Measurements from ENCODE around the gene ABCA12.

ABCA12 gene

DNA sequence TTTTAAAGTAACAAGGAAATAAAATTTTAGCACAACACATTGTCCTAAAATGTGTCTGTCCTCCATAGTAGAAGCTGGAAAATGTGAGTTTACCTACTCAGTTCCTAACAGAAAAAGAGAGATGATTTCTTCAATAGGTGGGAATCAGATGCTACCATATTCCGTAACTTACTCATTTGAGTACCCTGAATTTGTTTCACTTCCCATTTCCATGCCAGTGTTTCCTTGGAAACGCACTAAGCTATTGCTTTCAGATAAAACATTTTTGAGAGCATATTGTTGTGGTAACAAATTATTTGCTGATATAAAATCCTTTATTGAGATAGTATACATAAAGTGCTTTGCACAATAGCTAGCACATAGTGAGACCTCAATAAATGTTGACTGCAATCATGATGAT, 191.5 kb downstream of the ABCA12 start:
- no peak for DNase-seq

DNA sequence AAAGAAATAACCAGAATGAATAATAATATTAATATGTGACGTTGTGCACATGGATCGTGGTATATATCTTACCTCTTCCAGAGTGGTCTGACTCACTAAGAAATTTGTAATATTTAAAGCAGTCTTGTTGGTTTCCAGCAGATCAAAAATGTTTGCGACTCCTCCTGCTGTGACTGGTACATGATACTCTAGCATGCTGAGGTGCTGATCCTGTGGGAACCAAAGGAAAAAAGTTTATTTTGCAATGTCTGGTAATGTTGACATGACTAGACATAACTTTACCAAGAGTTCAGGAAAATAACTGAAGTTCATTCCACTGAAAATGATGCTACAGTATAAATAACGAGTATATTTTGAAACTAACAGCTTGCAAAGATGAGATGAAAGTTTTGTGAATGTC, 204.4 kb downstream of the ABCA12 start:
- DNase-seq = no peak

DNA sequence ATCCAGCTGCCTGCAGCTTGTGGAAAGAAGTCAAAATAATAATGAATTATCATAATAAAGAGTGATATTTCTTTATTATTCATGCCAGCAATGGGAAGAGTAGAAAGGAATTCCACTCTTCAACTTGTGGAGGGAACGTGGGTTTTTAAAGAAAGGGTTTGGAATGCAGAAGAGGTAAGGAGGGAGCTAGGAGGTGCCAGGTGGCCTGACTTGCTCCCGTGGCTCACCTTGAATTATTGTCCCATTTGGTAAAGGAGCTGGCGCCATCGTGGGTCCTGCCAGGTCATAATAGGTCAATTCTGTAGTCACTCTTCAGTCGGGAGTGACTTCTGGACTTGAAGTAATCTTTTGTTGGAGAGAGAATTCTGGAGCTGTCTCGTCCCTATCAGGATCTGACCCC, 233.8 kb downstream of the ABCA12 start:
- DNase-seq = no peak

DNA sequence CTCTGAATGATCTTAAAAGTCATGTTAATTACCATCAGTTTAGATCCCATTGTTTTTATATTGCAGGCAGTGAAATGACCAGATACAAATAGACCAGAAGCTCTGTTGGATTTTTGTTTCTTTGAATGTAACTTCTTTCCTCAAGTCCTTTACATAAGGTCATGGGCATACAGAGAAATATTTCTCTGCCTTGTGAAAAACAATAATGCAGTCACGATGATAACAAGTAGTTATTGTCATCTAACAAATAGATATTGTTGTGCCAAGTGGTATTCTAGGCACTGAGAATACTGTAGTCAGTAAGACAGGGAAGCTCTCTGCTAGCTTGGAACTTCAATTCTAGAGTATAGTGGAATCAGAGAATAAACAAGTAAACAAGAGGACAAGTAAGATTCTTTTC, 234.2 kb downstream of the ABCA12 start:
- no peak for DNase-seq

DNA sequence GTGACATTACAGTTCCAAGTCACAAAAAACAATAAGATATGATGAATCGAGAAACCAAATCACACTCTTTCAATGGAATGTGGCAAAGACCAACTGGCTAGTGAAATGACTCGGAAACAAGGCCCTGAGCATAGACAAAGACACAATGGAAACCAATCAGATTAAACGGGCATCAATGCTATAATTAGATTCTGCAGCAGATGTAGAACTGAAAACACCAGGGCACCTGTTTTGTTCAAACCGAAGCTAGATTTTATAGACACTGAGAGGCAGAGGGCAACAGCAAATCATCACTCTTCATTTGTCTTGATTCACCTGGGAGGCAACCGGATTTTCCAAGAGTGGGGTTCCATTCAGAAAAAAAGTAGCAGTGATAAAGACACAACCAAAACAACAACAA, 236.1 kb downstream of the ABCA12 start:
- DNase-seq = no peak

DNA sequence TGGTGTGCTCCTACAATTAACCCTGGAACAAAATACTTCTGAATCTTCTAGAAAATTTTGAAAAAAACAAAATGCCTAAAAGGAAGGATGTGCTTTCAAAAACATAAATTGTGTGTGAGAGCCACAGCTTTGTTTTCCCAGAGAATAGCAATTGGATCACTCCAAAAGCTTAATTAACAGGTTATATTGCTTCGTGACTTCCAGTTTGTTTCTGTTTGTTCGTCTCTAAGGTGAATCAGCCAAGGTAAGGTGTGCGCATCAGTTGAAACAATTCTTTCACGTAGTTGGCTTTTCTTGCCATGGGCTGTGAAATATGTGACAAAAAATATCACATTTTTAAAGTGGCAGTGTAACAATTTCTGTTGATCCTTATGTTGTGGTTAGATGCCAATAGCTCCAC, 238.7 kb downstream of the ABCA12 start:
- DNase-seq = no peak

DNA sequence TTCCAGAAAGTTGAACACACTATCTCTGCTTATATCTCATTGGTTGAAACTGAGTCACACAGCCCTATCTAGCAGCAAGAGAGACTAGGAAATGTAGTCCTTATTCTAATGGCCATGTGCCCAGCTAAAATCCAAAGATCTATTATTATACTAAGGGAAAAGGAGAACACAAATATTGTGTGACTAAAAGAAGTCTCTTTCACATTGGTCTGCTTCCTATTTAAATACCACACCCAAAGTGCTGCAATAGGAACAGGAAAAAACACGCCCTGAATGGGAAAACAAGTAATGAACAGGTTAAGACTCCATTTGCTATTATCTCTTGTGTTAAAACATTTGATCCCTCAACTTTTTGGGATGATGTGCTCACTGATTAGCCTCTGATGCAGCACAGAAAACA, 242.2 kb downstream of the ABCA12 start:
- no peak for DNase-seq

DNA sequence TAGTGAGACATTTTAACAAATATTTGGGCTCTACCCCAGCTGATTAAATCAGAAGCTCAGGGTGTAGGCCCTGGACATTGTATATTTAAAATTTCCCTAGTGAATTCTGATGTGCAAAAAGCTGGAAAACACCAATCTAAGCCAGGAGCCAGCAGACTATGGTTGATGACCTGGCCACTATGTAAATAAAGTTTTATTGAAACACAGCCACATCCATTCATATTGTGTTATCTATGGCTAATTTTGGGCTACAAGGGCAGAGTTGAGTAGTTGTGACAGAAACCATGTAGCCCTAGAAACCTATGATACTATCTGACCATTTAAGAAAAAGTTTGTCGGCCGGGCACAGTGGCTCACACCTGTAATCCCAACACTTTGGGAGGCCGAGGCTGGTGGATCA, 243.0 kb downstream of the ABCA12 start:
- DNase-seq = no peak

DNA sequence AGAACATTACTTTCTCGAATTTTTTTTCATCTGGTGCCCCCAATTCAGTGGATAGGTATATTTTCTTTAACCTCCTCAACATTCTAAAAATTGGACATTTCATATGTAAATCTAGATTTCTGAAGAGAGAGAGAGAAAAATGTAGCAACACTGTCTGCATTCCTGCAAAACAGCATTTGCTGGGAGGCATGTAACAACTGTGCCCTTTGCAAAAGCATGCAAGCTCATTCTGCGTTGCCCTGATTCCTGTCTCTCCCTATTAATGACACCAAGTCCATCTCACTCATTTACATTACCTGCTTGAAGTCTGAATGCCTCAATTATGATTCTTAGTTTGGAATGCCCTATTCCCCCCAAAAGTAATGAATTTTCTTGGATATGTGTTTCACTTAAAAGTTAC, 249.1 kb downstream of the ABCA12 start:
- no peak for DNase-seq

DNA sequence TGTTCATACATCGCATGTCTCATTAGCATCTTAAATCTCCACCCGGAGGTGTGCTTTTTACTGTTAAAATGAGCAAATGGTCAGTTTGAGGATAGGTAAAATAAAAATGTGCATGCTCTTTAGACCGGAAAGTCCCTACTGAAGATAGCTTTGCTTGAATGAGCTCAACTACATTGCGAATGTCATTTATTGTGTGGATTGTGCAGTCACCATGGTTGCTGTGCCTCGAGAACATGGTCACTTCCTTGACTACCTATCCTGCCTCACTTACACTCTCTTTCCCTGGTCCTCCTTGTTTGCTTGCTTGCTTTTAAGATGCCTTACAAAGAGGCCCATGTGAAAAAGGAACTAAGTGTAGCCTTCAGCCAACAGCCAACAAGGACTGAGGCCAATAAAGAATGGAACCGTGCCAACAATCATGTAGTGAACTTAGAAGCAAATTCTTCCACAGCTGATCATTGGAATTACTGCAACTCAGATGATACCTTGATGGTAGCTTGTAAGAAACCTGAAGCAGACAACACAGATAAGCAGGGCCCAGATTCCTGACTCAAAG, 256.7 kb downstream of the ABCA12 start:
- DNase-seq = no peak

Data from activated naive CD4-positive, alpha-beta T cell treated with anti-CD3 and anti-CD28 coated beads, Interleukin-2, amount 50 U/mL, for 16 hours (primary cell).